Brain microvascular endothelial cell (primary cell): ENCODE results near the gene TRIM25.

Experiments
- DNase-seq: peaks from one replicate; pipeline ENCODE4 v3.0.0-alpha.2; 2020
- H3K27ac ChIP-seq: fragments of 250-450 bp; sonication (Bioruptor Pico); 2 replicates; pipeline ENCODE4 v1.5.1; 2020; ENCODE audit warnings: mild to moderate bottlenecking, moderate library complexity
- H3K27me3 ChIP-seq: fragments of 250-450 bp; sonication (Bioruptor Pico); replicated peaks from 2 replicates; pipeline ENCODE4 v1.5.1; 2020; ENCODE audit warnings: mild to moderate bottlenecking
- H3K36me3 ChIP-seq: fragments of 250-450 bp; sonication (Bioruptor Pico); replicated peaks from 2 replicates; pipeline ENCODE4 v1.5.1; 2020; ENCODE audit warnings: mild to moderate bottlenecking
- H3K4me3 ChIP-seq: 2 replicates; pipeline ENCODE4 v1.5.1; 2011; ENCODE audit warnings: low read depth, mild to moderate bottlenecking, control low read depth, low read length, moderate library complexity
- in situ Hi-C: cut with HindIII; loops from 2 replicates; pipeline ENCODE4 v1.10.0; 2017; ENCODE audit warnings: low sequenced_read_pairs, low pct_ligation_motif_present
- TF ChIP-seq, protein P1 (sequence below): IDR thresholded peaks from 2 replicates; pipeline ENCODE4 v1.5.1; 2011; ENCODE audit warnings: low read depth, mild to moderate bottlenecking, moderate library complexity, low read length, control low read depth, inconsistent platforms; ENCODE audit errors: missing control alignments

Gene TRIM25

DNA sequence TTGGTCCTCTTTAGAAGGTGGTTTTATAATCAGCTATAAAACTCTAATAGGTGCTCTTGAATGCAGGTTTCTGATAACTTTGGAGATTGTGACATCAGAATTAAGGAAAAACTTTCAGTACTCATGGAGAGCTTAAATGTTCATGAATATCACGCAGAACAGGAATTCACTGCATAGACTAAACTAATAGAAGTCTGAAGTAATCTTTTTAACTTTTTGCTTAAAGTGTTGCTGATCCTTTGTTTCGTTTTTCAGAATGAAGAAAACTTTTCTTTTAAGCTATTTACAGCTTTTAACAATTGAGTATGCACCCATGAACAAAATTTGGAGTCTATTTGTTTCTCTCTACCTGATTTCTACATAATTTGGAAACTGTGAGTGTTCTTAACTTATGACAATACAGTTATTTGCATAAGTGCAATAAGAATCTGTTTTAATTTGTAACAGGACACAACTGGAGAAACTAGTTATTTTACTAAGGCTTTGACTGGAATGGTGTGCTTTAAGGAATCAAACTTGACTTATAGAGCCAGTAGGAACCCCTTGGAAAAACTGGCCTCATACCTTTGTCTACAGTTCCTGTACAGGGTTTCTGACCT lies 17.0 kb upstream of the TRIM25 start:
- no peak overlapping the region for H3K4me3 ChIP-seq
- H3K27me3 ChIP-seq, result no peaks in the 10 kb centered on the region
- DNase-seq, result no peak
- H3K36me3 ChIP-seq, result peaks cover 3% of the 10 kb centered on the region
- TF ChIP-seq, protein P1, sequence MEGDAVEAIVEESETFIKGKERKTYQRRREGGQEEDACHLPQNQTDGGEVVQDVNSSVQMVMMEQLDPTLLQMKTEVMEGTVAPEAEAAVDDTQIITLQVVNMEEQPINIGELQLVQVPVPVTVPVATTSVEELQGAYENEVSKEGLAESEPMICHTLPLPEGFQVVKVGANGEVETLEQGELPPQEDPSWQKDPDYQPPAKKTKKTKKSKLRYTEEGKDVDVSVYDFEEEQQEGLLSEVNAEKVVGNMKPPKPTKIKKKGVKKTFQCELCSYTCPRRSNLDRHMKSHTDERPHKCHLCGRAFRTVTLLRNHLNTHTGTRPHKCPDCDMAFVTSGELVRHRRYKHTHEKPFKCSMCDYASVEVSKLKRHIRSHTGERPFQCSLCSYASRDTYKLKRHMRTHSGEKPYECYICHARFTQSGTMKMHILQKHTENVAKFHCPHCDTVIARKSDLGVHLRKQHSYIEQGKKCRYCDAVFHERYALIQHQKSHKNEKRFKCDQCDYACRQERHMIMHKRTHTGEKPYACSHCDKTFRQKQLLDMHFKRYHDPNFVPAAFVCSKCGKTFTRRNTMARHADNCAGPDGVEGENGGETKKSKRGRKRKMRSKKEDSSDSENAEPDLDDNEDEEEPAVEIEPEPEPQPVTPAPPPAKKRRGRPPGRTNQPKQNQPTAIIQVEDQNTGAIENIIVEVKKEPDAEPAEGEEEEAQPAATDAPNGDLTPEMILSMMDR, result no peak
- in situ Hi-C loops, result no loop called here
- H3K27ac ChIP-seq, result no peak overlapping the region

DNA sequence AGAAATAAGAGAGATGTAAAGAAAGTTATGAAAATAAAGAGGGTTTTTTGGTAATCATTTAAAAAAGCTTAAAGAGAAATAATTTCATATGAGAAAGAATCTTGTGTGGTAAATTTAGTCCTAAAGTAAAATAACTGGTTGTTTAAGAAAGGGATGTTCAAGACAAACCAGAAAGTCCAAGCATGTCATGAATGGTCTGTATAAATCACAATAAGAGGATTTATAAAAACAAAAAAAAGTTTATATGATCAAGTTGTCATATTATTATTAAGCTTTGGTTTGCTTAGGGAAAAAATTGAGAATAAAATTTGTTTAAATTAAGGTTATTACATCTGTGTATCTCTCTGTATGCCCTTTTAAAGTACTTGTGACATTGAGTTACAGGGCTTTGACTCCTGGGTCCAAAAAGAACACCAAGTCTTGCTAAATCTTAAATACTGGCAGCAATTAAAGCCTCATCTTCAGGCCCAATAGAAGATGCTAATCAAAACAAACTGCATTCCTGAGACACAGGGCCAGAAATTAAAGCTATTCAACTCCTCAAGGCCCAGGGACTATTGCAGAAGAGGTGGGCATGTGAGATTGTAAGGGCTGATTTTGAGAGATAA lies 15.6 kb upstream of the TRIM25 start:
- Histone ChIP-seq H3K36me3 (peaks cover 3% of the 10 kb centered on the region), H3K4me3 (no peak overlapping the region), H3K27me3 (no peaks in the 10 kb centered on the region), H3K27ac (no peak overlapping the region)
- DNase-seq, result no peak
- in situ Hi-C loops, result no loop called here
- TF ChIP-seq, protein P1, result no peak

DNA sequence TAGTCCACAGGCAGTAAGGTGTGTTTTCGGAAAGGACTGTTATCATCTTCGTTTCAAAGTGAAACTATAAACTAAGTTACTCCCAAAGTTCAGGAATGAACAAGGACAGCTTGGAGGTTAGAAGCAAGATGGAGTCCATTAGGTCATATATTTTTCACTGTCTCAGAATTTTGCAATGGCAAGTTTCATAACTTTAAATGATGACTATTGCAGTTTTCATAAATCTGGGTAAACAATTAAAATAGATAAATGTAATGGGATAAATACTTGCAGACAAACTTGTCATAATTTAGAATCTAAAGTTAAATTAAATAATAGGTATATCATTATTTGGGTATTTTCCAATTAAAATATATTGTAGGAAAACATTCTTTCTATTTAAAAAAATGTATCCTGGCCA lies 14.7 kb upstream of the TRIM25 start:
- H3K27ac ChIP-seq, result no peak overlapping the region
- in situ Hi-C loops, result no loop called here
- no peak overlapping the region for H3K4me3 ChIP-seq
- H3K36me3 ChIP-seq, result no peaks in the 10 kb centered on the region
- no peaks in the 10 kb centered on the region for H3K27me3 ChIP-seq
- TF ChIP-seq, protein P1, result no peak
- DNase-seq, result no peak

DNA sequence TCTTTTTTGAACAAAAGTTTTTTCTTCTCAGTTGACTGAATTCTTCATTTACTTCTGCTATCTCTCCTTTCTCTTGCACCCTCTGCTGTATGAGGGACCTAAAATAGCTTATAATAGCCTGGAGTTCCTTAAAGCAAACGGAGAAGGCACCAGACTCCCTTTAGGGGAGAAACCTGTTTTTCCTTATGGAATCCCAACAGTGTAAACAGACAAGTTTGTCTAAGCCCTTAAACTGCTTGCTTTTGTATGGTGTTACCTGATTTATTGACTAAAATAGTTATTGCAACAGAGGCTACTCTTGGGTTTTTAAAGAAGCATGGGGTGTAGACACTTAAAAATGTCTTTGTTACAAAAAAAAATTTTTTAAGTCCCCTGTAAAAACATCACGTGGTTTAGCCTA lies 12.9 kb upstream of the TRIM25 start:
- Histone ChIP-seq H3K4me3 (no peak overlapping the region), H3K36me3 (no peaks in the 10 kb centered on the region), H3K27me3 (no peaks in the 10 kb centered on the region), H3K27ac (no peak overlapping the region)
- DNase-seq, result no peak
- TF ChIP-seq, protein P1, result no peak
- in situ Hi-C loops, result no loop called here

DNA sequence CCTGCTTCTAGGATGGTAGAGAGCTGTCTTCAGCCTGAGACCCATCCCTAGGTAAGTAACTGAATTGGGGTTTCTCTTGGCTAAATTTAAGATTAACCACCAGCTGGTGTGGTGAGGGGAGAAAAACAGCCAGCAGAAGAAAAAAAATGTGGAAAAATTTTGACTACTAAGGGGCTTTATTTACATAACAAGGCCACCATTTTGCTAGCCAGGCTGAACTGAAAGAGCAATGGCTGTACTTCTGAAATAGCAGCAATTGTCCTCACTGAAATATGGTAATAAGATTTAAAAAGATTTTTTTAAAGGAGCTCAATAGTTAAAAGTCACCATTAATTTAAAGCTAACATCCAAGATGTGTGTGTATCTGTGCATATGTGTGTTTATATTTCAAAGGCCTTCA lies 12.4 kb upstream of the TRIM25 start:
- no peaks in the 10 kb centered on the region for H3K36me3 ChIP-seq
- in situ Hi-C loops, result no loop called here

More for the DNA sequence above, 12.4 kb upstream of the TRIM25 start:
- Histone ChIP-seq H3K4me3 (no peak overlapping the region), H3K27ac (no peak overlapping the region), H3K27me3 (no peaks in the 10 kb centered on the region)
- DNase-seq, result no peak
- TF ChIP-seq, protein P1, result no peak
